ENCODE data around the gene SLC10A3.

The SLC10A3 gene, protein sequence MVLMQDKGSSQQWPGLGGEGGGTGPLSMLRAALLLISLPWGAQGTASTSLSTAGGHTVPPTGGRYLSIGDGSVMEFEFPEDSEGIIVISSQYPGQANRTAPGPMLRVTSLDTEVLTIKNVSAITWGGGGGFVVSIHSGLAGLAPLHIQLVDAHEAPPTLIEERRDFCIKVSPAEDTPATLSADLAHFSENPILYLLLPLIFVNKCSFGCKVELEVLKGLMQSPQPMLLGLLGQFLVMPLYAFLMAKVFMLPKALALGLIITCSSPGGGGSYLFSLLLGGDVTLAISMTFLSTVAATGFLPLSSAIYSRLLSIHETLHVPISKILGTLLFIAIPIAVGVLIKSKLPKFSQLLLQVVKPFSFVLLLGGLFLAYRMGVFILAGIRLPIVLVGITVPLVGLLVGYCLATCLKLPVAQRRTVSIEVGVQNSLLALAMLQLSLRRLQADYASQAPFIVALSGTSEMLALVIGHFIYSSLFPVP

DNA sequence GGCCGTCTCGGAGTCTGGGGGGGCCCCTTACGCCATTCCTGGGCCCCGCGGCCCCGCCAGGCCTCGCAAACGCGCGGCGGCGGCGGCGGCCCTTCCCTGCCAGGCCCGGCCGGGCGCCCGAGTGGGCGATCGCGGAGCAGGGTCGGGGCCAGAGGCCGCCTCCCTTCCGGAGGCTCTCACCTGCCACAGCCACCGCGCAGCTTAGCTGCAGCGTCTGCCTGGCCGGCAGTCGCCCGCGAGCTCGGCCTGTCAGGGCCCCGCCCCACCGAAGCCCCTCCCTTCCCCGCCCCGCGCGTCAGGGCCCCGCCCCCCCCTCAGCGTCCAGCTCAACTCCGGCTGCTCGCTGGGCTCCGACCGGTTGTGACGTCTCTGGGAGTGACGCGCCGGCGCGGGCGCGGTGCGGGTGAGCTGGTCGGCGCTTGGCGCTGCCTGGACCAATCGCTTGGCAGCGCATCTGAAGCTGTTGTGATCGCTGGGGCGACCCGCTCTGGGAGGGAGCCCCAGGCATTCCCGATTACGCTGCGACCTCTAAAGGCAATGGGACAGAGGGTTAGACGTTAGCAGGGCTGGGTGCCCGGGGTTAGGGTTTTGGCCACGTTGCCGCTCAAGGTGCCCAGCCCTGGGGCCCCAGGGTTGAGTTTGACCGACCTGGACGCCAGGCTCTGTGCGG, at the start of gene SLC10A3:
SLC10A3 (minus strand) TSS at position 216 of the 670 bp plus-strand sequence. CDS start 1,689 bp downstream, outside the sequence.
- peak; percentile 97 for DNase-seq
- in situ Hi-C loops (cut with MboI; ENCODE audit: low pct_unique_long_range_greater_than_20kb, low sequenced_read_pairs) = no loop called here

DNA sequence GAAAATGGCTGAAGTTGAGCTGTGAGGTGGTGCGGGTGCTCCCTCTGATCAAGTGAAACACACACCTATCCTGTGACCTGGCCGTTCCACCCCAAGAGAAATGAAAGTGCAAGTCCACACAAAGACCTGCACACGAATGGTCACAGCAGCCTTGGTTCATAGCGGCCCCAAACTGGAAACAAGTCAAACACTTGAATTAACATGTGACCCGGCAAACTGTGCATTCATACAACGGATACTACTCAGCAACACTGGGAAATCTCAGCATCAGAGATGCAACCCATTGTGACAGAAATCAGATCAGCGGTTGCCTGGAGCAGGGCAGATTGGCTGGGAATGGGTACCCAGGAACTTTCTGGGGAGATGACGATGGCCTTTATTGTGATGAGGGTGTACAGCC, 48.6 kb upstream of the SLC10A3 start:
- DNase-seq = no peak
- in situ Hi-C loops (cut with MboI; ENCODE audit: low pct_unique_long_range_greater_than_20kb, low sequenced_read_pairs) = no loop called here

DNA sequence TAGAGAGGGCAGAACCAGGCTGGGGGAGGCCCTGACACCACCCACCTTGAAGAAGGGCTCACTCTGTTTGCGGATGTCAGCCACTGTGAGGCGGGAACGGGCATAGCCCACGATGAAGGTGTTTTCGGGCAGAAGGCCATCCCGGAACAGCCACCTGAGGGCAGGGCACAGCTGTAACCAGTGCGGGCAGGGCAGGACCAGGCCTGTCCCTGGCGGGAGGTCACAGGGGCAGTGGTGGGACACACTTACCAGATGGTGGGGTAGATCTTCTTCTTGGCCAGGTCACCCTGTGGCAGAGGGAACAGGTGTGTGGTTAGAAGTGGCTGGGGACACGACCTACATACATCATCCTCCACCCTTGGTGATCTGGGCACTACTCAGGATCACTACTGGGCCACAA, 45.5 kb upstream of the SLC10A3 start:
- in situ Hi-C loops (cut with MboI; ENCODE audit: low pct_unique_long_range_greater_than_20kb, low sequenced_read_pairs) = no loop called here
- no peak for DNase-seq

DNA sequence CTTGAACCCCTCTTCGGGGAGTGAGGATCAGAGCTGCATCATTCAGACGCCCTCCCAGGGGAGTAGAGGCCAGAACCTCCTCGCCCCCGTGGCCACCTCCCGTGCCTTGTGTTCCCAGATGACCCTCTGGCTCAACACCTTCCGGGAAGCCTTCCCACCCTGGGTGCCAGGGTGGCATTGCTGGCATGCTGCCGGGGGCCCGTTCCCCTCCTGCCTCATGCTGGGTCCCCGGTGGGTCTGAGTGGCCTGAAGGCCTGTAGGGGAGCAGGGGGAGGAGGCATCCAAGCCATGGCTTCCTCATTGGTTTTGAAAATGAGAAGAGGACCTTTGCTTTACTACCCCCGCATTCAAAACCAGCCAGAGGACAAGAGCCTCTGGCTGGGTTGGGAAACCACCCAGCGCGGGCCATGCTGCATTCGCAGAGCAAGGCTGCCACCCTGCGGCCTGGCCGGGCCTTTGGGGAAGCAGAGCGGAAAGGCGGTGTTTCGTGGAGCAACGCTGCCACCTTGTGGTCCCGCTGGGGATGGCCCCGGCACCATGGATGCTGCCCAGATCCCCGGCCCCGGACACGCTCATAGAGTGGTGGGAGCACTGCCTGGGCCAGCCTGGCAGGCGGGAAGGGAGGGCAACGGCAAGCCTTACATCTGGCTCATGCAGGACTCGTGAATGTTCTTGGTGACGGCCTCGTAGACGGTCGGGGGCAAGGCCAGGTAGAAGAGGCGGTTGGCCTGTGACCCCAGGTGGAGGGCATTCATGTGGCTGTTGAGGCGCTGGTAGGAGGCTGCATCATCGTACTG, 44.3 kb upstream of the SLC10A3 start:
- DNase-seq = peak; percentile 93
- in situ Hi-C loops (cut with MboI; ENCODE audit: low pct_unique_long_range_greater_than_20kb, low sequenced_read_pairs) = no loop called here

DNA sequence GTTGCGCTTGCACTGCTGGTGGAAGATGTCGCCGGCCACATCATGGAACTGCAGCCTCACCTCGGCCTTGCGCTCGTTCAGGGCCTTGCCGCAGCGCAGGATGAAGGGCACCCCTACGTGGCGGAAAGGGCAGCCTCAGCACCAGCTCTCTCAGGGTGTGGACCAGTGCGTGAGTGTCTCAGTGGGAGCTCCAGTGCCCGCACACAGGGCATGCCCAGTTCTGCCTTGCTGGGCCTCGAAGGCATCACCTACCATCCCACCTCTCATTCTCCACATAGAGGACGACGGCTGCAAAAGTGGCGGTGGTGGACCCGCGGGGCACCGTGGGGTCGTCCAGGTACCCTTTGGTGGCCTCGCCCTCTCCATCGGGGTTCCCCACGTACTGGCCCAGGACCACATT, 42.3 kb upstream of the SLC10A3 start:
- in situ Hi-C loops (cut with MboI; ENCODE audit: low pct_unique_long_range_greater_than_20kb, low sequenced_read_pairs) = no loop called here
- no peak for DNase-seq

DNA sequence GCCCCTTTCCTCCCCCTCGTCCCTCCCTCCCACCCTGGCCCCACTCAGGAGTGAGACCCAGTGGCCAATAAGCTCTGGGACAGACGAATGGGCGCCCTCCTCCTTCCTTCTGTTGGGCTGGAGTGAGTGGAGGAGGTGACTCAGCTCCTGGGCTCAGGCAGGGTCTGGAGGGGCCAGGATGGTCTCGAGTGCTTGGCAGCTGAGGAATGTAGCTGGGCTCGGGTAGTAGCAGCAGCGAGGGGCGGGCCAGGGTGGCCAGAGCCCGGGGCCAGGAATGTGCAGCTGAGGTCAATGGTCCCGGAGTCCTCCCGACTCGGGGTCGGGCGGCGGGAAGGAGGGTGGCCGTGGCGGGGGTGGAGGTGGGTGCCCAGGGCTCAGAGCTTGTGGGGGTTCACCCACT, 41.2 kb upstream of the SLC10A3 start:
- in situ Hi-C loops (cut with MboI; ENCODE audit: low pct_unique_long_range_greater_than_20kb, low sequenced_read_pairs) = no loop called here
- DNase-seq = no peak

DNA sequence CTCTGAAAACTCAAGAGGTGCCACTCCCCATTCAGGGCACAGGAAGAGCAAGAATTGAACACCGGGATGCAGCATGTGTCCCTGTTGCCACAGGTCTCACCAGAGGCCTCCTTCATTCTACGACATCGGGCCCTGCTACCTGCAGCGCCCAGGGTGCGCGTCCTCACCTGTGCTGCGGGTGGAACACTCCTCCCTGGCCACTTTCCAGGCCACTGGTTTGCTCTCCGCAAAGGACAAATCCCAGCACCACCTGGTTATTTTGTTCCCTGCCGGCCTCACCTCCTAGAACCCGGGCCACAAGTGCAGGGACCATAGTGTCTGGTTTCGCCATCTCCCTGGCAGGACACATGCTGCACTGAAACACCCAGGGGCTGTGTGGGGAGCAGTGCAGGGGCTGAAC, 39.9 kb upstream of the SLC10A3 start:
- in situ Hi-C loops (cut with MboI; ENCODE audit: low pct_unique_long_range_greater_than_20kb, low sequenced_read_pairs) = no loop called here
- no peak for DNase-seq

DNA sequence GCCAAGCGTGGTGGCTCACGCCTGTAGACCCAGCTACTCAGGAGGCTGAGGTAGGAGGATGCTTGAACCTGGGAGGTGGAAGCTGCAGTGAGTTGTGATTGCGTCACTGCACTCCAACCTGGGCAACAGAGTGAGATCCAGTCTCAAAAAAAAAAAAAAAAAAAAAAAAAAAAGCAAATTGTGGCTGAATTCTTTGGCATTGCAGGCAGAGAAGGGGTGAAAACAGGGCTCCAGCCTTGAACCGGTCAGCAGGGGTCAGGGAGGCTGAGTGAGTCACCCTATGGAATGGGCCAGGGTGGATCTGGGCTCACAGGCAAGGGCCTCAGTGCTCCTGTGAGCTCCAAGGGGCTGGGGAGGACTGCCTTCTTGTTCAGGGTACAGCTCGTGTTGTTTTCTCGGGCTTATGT, 38.8 kb upstream of the SLC10A3 start:
- in situ Hi-C loops (cut with MboI; ENCODE audit: low pct_unique_long_range_greater_than_20kb, low sequenced_read_pairs) = no loop called here
- no peak for DNase-seq

DNA sequence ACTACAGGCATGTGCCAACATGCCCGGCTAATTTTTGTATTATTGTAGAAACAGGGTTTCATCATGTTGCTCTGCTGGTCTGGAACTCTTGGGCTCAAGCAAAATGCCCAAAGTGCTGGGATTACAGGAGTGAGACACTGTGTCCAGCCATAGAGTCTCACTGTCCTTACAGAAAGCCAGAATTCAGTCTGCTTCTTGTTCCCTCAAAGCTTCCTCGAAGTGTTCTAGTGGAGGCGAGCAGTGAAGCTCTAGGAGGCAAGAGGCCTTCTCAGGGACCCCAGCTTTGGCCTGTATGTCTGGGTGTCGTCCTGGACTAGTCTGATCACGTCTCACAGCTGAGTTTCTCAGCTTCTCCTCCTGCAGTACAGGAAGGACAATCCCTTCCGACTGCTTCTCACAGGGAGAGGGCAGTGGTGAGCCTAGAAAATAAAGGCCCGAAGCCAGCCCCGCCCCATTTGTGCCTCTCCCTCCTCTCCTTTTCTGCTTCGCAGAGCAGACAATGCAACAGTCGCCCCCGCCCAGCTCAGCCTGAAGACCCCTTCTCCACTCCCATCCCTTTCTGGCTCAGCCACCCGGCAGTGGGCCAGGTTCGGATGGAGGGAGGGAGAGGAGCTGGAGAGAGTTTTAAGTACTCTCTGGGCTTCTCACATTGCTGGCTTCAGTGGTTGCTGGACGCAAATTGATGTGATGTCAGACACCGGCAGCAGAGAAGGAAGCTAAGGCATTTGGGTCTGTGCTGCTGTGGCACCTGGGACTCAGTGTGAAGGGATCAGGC, 36.7 kb upstream of the SLC10A3 start:
- in situ Hi-C loops (cut with MboI; ENCODE audit: low pct_unique_long_range_greater_than_20kb, low sequenced_read_pairs) = no loop called here
- DNase-seq = peak; percentile 94

DNA sequence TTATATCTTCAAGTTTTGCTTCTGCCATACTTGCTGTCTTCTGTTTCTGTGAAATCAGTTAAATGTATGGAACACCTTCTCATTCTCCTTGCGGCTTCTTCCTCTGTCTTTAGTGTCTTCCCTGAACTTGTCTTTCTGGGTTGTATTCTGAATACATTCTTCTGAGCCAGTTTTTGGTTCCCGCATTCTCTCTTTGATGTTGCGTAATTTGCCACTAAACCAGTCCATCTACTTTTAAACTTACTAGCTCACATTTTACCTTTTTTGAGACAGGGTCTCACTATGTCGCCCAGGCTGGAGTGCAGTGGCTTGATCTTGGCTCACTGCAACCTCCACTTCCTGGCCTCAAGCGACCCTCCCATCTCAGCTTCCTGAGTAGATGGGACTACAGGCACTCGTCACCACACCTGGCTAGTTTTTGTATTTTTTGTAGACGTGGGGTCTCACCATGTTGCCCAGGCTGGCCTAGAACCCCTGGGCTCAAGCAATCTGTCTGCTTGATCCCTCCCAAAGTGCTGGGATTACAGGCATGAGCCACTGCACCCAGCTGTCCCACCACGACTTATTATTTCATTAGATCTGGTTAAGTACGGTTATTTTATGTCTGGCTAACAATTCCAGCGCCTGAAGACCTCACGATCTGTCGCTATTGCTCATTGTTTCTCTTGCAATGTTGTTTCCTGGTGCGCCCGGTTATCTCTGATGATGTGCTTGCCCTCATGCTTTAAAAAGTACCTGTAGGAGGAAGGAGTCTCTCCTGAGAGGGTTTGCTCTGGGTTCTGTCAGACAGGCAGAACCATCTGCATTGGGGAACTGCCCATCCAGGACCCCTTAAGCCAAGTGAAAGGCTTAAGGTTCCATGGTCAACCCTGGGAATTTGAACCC, 35.4 kb upstream of the SLC10A3 start:
- no peak for DNase-seq
- in situ Hi-C loops (cut with MboI; ENCODE audit: low pct_unique_long_range_greater_than_20kb, low sequenced_read_pairs) = no loop called here

DNA sequence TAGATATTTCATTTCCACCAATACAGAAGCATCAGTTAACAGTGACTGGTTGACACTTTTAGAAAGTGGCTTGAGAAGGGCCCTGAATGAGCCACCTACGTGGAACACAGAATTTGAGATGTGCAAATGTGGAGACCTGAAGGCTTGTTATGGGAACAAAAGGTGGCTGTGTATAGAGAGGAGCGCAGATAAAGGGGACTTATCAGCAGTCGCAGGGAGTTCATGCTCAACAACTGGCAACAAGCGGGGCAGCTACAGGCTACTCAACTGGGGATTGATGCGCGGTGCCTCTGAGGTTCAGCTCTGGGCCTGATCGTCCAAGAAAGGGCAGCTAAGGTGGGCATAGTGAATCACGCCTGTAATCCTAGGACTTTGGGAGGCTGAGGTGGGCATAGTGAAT, 29.0 kb upstream of the SLC10A3 start:
- in situ Hi-C loops (cut with MboI; ENCODE audit: low pct_unique_long_range_greater_than_20kb, low sequenced_read_pairs) = no loop called here
- DNase-seq = no peak

DNA sequence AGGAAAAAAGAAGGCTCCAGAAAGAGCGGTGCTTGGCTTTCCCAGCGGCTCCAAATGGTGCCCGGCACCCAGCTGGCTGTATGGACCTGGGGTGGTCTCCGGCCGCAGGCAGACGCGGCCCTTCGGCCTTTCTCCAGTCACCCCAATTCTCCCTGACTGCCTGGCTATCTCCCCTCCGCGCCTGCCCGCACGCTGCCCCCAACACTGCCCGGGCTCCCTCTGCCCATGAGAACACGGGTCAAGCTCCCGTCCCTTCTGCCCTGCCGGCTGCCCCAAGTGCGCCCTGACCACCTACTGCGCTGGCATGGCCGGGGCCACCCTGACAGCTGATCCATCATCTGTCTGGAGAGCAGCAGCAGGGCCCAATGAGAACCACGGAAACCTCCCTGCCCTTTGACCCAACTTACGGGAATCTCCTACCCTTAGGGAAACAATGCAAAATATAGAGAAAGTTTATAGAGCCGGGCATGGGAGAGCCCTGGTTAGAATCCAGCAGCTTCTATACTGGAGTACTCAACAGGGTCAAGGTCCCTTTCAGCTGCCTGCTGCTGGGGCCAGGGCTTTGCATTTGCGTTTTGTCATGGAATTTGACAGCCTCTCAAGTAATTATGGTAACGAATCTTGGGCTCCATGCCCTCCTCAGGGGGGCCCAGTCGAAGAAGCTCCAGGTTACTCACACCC, 26.8 kb upstream of the SLC10A3 start:
- in situ Hi-C loops (cut with MboI; ENCODE audit: low pct_unique_long_range_greater_than_20kb, low sequenced_read_pairs) = no loop called here
- no peak for DNase-seq

DNA sequence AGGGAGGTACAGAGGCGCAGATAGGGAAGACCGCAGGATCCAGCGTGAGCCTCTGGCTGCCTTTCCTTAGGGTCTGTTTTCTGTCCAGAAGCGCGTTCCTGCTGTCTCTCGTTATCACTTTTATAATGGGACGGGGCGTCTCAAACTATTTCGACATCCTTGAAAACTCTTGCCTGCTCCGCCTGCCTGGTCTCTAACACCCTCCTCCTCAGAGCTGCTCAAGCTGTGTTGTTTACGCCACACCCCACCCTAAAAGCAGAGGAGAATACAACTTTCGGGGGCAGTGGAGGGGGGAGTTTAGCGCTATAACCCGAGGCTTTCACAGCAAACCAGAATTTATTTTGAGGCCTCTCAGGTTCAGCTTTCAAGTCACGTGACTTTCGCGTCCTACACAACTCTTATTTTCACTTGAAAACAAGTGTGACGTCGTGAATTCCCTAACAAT, 26.2 kb upstream of the SLC10A3 start:
- in situ Hi-C loops (cut with MboI; ENCODE audit: low pct_unique_long_range_greater_than_20kb, low sequenced_read_pairs) = no loop called here
- DNase-seq = no peak

DNA sequence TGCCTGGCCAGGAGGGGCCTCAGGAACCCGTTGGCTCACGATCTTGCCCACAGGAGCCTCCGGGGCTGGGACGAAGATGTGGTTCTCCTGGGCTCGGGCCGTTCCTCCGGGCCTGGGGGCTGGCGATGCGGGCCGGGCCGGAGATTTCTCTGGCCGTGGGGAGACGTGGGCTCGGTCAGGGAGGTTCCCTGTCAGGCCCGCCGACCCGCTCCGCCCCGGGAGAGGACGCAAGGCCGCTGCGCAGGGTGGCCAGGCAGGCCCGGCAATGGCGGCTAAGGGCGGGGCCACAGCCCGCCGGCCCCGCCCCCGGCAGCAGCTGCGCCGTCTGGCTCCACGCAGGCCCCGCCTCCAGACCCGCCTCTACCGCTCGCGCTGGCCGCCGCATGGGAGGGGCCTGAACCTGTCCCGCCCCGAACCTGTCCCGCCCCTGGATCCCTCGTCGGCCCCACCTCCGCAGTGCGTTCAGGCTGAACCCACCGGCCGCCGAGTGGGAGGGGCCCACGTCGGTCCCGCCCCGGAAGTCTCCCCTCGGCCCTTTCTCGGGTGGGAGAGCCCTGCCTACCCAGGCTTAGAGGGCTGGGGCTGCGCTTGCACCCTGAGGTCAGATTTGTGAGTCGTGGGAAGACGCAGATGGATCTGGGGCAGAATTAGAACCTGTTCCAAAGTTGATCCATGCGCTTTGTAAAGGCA, 25.7 kb upstream of the SLC10A3 start, which contains the start of gene FAM3A:
FAM3A (minus strand) TSS at position 267 of the 690 bp plus-strand sequence. CDS start 460 bp downstream, outside the sequence.
- in situ Hi-C loops (cut with MboI; ENCODE audit: low pct_unique_long_range_greater_than_20kb, low sequenced_read_pairs) = no loop called here
- peak; percentile 91 for DNase-seq

DNA sequence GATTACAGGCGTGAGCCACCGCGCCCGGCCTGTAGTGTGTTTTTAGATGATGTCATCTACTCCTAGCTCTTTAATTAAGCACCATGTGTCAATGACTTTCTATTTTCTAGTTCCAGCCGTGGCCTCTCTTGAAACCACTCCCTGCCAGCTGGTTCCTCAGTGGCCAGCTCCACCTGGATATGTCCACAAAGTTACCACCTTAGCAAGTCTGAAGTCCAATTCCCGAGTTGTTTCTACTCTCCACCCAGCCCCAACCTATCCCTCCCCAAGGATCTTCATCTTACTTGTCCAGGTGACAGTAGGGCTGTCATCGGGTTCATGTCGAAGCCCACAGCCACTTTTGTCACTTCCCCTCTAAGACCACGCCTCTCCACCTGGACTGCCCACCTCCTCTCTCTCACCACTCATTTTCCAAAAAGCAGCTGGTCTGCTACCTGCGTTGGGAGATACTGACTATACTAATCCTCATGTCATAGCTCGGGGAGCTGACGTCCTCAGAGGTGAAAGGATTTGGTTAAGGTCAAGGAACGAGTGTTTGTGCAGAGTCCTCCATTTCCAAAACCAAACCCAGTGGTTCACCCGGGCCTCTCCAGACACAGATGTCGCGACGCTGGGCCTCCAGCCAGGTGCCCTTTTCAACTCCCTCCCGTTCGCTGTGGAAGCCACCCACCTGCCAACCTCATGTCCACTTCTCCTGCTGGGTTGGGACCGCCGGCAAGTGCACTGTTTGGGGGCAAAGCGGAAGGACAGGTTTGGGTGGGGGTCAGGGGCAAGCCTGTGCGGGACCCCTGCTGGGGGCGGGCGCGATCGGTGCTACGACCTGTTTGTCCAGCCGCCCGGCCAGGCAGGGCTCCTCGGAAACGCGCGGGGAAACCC, 24.9 kb upstream of the SLC10A3 start:
- peak; percentile 68 for DNase-seq
- in situ Hi-C loops (cut with MboI; ENCODE audit: low pct_unique_long_range_greater_than_20kb, low sequenced_read_pairs) = no loop called here

DNA sequence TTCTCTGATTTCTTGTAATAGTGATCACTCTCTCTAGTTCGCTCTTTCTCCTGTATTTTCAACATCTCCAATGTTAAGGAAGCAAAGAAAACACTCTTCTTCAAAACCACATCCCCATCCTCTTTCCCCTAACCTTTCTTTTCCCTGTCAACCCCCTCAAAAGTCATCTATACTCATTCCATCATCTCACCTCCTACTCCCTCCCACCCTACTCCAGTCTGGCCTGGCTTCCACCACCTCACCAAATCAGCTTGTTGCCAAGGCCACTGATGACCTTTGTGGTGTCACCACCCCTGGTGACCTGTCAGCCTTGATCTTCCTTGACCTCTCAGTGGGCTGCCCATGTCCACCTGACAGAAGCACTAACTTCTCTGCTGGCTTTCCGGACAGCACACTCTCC, 23.3 kb upstream of the SLC10A3 start:
- in situ Hi-C loops (cut with MboI; ENCODE audit: low pct_unique_long_range_greater_than_20kb, low sequenced_read_pairs) = no loop called here
- no peak for DNase-seq
